ENCODE data around the gene KRTAP5-2.

Gene KRTAP5-2

DNA sequence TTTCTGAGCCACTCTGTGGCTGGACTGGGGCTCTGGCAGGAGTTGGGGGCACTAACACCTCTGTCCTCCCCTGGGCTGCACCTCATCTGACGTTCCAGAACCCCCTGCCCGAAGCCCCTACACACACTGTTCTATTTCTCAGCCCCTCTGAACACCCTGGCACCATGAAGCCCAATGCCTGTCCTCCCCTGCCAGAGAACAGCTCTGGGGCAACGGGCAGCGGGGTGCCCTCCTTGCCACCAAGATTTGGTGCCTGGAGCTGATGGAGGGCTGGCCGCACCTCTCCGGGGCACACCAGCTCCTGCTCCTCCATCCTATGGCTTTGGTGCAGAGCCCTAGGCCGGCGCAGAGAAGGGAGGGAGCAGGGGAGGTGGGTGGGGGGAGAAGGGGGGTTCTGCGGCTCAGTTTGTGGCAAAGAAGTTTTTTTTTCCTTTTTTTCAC lies 42.4 kb downstream of the KRTAP5-2 start:
- Histone ChIP-seq H3K9me2 (replicated peaks; ENCODE audit: insufficient read depth, low read length) (no peaks in the 10 kb centered on the region), H3K4me3 (ENCODE audit: low read length) (no peak overlapping the region), H3K4me2 (ENCODE audit: low read depth, low read length) (no peak overlapping the region), H2AFZ (ENCODE audit: low read length) (no peak overlapping the region), H3K4me1 (ENCODE audit: low read length) (no peaks in the 10 kb centered on the region), H3K27ac (ENCODE audit: low read length) (no peak overlapping the region), H3K9ac (ENCODE audit: low read length) (no peak overlapping the region), H3K9me3 (replicated peaks; ENCODE audit: insufficient read depth, low read length) (no peaks in the 10 kb centered on the region), H3K36me3 (replicated peaks; ENCODE audit: insufficient read depth, low read length) (no peaks in the 10 kb centered on the region), H3K79me2 (ENCODE audit: low read length) (no peaks in the 10 kb centered on the region), H3K27me3 (replicated peaks; ENCODE audit: insufficient read depth, low read length) (peaks cover 40% of the 10 kb centered on the region), H4K20me1 (ENCODE audit: insufficient read depth, low read length) (no peaks in the 10 kb centered on the region), H3F3A (ENCODE audit: insufficient read depth, low read length) (no peaks in the 10 kb centered on the region)
- TF ChIP-seq EZH2phosphoT487 (IDR thresholded peaks at IDR 0.05; ENCODE audit: low read length): no peak
- TF ChIP-seq EZH2 (optimal IDR thresholded peaks at IDR 0.05; ENCODE audit: low read depth, low read length): no peak
- DNase-seq: no peak

DNA sequence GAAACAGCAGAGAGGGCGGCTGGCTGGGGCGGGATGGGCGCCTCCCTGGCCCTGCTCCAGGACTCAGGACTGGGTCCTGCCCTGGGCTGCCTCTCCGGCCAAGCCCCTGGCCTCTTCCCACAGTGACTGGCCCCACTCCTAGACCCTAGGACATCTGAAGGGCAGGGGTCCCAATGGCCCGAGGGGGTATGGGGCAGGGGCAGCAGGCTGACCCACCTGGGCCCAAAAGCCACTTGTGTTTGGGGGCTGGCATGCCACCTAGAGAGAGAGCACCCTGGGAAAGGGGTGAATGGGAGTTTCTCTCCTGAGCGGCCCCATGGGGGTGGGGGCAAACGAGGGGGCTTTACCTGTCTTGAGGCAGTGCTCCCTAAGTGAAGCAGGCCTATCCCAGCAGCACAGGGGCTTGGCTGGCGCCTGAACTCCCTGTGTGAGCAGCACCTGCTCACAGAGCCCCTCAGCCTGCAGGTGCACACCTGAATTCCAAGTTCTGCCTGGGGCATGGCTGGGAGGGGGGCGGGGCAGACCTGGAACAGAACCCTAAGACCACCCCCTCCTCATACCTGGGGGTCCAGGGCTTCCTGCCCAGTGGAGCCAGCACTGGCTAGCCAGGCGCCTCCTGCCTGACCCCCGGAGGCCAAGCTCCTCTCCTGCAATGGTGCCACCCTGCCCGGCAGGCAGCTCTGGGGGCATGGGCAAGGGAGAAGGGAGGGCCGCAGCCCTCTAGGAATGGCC lies 42.9 kb downstream of the KRTAP5-2 start:
- no peak overlapping the region for H3K4me3 ChIP-seq (ENCODE audit: low read length)
- no peaks in the 10 kb centered on the region for H3K36me3 ChIP-seq (replicated peaks; ENCODE audit: insufficient read depth, low read length)
- peaks cover 34% of the 10 kb centered on the region for H3K27me3 ChIP-seq (replicated peaks; ENCODE audit: insufficient read depth, low read length)
- H3K9me2 ChIP-seq (replicated peaks; ENCODE audit: insufficient read depth, low read length): no peaks in the 10 kb centered on the region
- no peaks in the 10 kb centered on the region for H3K9me3 ChIP-seq (replicated peaks; ENCODE audit: insufficient read depth, low read length)
- H3K4me2 ChIP-seq (ENCODE audit: low read depth, low read length): no peak overlapping the region
- no peaks in the 10 kb centered on the region for H4K20me1 ChIP-seq (ENCODE audit: insufficient read depth, low read length)
- H3K4me1 ChIP-seq (ENCODE audit: low read length): no peaks in the 10 kb centered on the region
- no peak overlapping the region for H2AFZ ChIP-seq (ENCODE audit: low read length)
- H3F3A ChIP-seq (ENCODE audit: insufficient read depth, low read length): no peaks in the 10 kb centered on the region
- H3K79me2 ChIP-seq (ENCODE audit: low read length): no peaks in the 10 kb centered on the region
- H3K9ac ChIP-seq (ENCODE audit: low read length): no peak overlapping the region
- H3K27ac ChIP-seq (ENCODE audit: low read length): no peak overlapping the region
- no peak for DNase-seq
- TF ChIP-seq EZH2phosphoT487 (IDR thresholded peaks at IDR 0.05; ENCODE audit: low read length) (no peak), EZH2 (optimal IDR thresholded peaks at IDR 0.05; ENCODE audit: low read depth, low read length) (no peak)
- TF ChIP-seq, protein P1, sequence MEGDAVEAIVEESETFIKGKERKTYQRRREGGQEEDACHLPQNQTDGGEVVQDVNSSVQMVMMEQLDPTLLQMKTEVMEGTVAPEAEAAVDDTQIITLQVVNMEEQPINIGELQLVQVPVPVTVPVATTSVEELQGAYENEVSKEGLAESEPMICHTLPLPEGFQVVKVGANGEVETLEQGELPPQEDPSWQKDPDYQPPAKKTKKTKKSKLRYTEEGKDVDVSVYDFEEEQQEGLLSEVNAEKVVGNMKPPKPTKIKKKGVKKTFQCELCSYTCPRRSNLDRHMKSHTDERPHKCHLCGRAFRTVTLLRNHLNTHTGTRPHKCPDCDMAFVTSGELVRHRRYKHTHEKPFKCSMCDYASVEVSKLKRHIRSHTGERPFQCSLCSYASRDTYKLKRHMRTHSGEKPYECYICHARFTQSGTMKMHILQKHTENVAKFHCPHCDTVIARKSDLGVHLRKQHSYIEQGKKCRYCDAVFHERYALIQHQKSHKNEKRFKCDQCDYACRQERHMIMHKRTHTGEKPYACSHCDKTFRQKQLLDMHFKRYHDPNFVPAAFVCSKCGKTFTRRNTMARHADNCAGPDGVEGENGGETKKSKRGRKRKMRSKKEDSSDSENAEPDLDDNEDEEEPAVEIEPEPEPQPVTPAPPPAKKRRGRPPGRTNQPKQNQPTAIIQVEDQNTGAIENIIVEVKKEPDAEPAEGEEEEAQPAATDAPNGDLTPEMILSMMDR (IDR thresholded peaks at IDR 0.05; ENCODE audit: low read length): no peak

DNA sequence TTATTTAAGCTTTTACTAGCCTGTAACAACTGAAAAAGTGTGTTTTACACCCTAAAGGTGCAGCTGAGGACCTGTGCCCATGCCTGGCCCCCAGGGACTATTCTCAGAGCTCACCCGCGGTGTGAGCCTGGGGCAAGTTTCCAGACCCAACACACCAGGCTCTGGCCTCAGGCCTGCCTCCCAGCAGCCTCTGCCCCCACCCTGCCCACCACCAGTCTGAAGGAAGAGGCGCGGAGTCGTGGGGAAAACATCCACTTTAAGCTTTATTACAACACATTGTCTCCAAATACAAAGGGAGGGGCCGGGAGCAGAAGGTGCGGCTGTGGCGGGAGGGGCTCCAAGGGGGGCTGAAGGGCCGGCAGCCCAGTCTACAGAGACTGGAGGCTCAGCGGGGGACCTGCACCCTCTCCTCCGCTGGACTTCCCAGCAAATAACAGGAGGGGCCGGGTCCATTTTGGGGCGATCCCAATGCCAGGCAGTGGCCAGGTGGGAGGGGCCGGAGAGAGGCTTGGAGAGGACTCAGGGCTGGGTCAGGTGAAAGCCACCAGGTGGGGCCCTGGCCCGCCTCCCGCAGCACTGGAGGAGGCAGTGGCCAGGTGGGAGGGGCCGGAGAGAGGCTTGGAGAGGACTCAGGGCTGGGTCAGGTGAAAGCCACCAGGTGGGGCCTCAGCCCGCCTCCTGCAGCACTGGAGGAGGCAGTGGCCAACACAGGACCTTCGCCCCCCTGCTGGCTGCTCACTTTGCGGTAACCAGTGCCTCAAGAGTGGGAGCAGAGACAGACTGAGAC lies 44.1 kb downstream of the KRTAP5-2 start:
- no peaks in the 10 kb centered on the region for H3K4me1 ChIP-seq (ENCODE audit: low read length)
- TF ChIP-seq EZH2 (optimal IDR thresholded peaks at IDR 0.05; ENCODE audit: low read depth, low read length) (no peak), EZH2phosphoT487 (IDR thresholded peaks at IDR 0.05; ENCODE audit: low read length) (no peak)
- TF ChIP-seq, protein P1 (IDR thresholded peaks at IDR 0.05; ENCODE audit: low read length): no peak
- no peaks in the 10 kb centered on the region for H4K20me1 ChIP-seq (ENCODE audit: insufficient read depth, low read length)
- H3K9me2 ChIP-seq (replicated peaks; ENCODE audit: insufficient read depth, low read length): no peaks in the 10 kb centered on the region
- H3K4me2 ChIP-seq (ENCODE audit: low read depth, low read length): no peak overlapping the region
- no peaks in the 10 kb centered on the region for H3K79me2 ChIP-seq (ENCODE audit: low read length)
- peaks cover 35% of the 10 kb centered on the region for H3K27me3 ChIP-seq (replicated peaks; ENCODE audit: insufficient read depth, low read length)
- no peaks in the 10 kb centered on the region for H3K36me3 ChIP-seq (replicated peaks; ENCODE audit: insufficient read depth, low read length)
- no peak overlapping the region for H3K4me3 ChIP-seq (ENCODE audit: low read length)
- no peak for DNase-seq
- no peaks in the 10 kb centered on the region for H3K9me3 ChIP-seq (replicated peaks; ENCODE audit: insufficient read depth, low read length)
- H3K27ac ChIP-seq (ENCODE audit: low read length): no peak overlapping the region
- H3K9ac ChIP-seq (ENCODE audit: low read length): no peak overlapping the region
- H2AFZ ChIP-seq (ENCODE audit: low read length): no peak overlapping the region
- H3F3A ChIP-seq (ENCODE audit: insufficient read depth, low read length): no peaks in the 10 kb centered on the region

Measured in MM.1S (cell line).